Measurements from ENCODE around the gene GRWD1. TPM values are rescaled to one million over a fixed set of nuclear protein-coding genes. Genes with fewer than 3 reads are reported as not detected.

Gene GRWD1
- total RNA-seq, 1 donor from 2014 or later, result 41.4 TPM

GRCh38 chr19:48455908-48456562 is 10.3 kb downstream of the GRWD1 start:
- no peak for FAIRE-seq
- Histone ChIP-seq H3K9me3 (ENCODE audit: insufficient read depth, low read depth, low read length) (no peaks in the 10 kb centered on the region), H3K9ac (ENCODE audit: low read length) (no peak overlapping the region), H2AFZ (ENCODE audit: low read depth, low read length) (no peak overlapping the region), H3K4me3 (ENCODE audit: insufficient read depth, low read depth, low read length) (no peak overlapping the region), H3K27ac (ENCODE audit: low read depth, low read length) (no peak overlapping the region), H3K79me2 (ENCODE audit: insufficient read depth, low read length) (peaks cover 23% of the 10 kb centered on the region), H3K36me3 (ENCODE audit: insufficient read depth, low read length) (peaks cover 28% of the 10 kb centered on the region), H3K27me3 (ENCODE audit: insufficient read depth, low read length) (no peaks in the 10 kb centered on the region), H3K4me2 (ENCODE audit: low read length) (no peak overlapping the region), H4K20me1 (ENCODE audit: insufficient read depth, low read length) (peaks cover 47% of the 10 kb centered on the region), H3K4me1 (ENCODE audit: insufficient read depth, low read length) (no peaks in the 10 kb centered on the region)
- H3K4me1 Mint-ChIP-seq (ENCODE audit: low read depth, unreplicated experiment), result no peaks in the 10 kb centered on the region
- no peak overlapping the region for H3K27ac Mint-ChIP-seq (ENCODE audit: unreplicated experiment)
- H3K9me3 Mint-ChIP-seq (ENCODE audit: unreplicated experiment), result no peaks in the 10 kb centered on the region
- H3K27me3 Mint-ChIP-seq (ENCODE audit: low read depth, unreplicated experiment), result no peaks in the 10 kb centered on the region
- TF ChIP-seq EZH2 (IDR thresholded peaks at IDR 0.05; ENCODE audit: insufficient read depth, low read length) (no peak), CTCF (IDR thresholded peaks at IDR 0.05; ENCODE audit: insufficient read depth, low read depth, low read length) (no peak)
- no peak overlapping the region for H3K4me3 Mint-ChIP-seq (ENCODE audit: unreplicated experiment)
- DNase-seq (ENCODE audit: low read depth), result no peak
- peaks cover 9% of the 10 kb centered on the region for H3K36me3 Mint-ChIP-seq (ENCODE audit: low read depth, unreplicated experiment)

- TF ChIP-seq CTCF (IDR thresholded peaks at IDR 0.05; ENCODE audit: insufficient read depth, low read depth, low read length) (no peak), EZH2 (IDR thresholded peaks at IDR 0.05; ENCODE audit: insufficient read depth, low read length) (no peak)
- no peaks in the 10 kb centered on the region for H3K27me3 ChIP-seq (ENCODE audit: insufficient read depth, low read length)
- H3K9me3 ChIP-seq (ENCODE audit: insufficient read depth, low read depth, low read length), result no peaks in the 10 kb centered on the region
- no peaks in the 10 kb centered on the region for H3K27me3 Mint-ChIP-seq (ENCODE audit: low read depth, unreplicated experiment)
- H3K4me3 Mint-ChIP-seq (ENCODE audit: unreplicated experiment), result no peak overlapping the region
- no peak overlapping the region for H3K27ac ChIP-seq (ENCODE audit: low read depth, low read length)
- FAIRE-seq, result no peak
- no peak overlapping the region for H3K4me3 ChIP-seq (ENCODE audit: insufficient read depth, low read depth, low read length)
- H3K36me3 Mint-ChIP-seq (ENCODE audit: low read depth, unreplicated experiment), result peaks cover 9% of the 10 kb centered on the region
- H3K79me2 ChIP-seq (ENCODE audit: insufficient read depth, low read length), result peaks cover 23% of the 10 kb centered on the region
- H2AFZ ChIP-seq (ENCODE audit: low read depth, low read length), result no peak overlapping the region
- H3K36me3 ChIP-seq (ENCODE audit: insufficient read depth, low read length), result peaks cover 22% of the 10 kb centered on the region
- no peak for DNase-seq (ENCODE audit: low read depth)
- H3K4me1 Mint-ChIP-seq (ENCODE audit: low read depth, unreplicated experiment), result no peaks in the 10 kb centered on the region
- H4K20me1 ChIP-seq (ENCODE audit: insufficient read depth, low read length), result peaks cover 47% of the 10 kb centered on the region
- H3K4me1 ChIP-seq (ENCODE audit: insufficient read depth, low read length), result no peaks in the 10 kb centered on the region
- H3K9me3 Mint-ChIP-seq (ENCODE audit: unreplicated experiment), result no peaks in the 10 kb centered on the region
- no peak overlapping the region for H3K27ac Mint-ChIP-seq (ENCODE audit: unreplicated experiment)
- no peak overlapping the region for H3K9ac ChIP-seq (ENCODE audit: low read length)
- H3K4me2 ChIP-seq (ENCODE audit: low read length), result no peak overlapping the region
Observed at GRCh38 chr19:48456864-48457263, 11.1 kb downstream of the GRWD1 start.

- Histone ChIP-seq H3K79me2 (ENCODE audit: insufficient read depth, low read length) (peaks cover 14% of the 10 kb centered on the region), H2AFZ (ENCODE audit: low read depth, low read length) (no peak overlapping the region), H3K9me3 (ENCODE audit: insufficient read depth, low read depth, low read length) (no peaks in the 10 kb centered on the region), H3K4me2 (ENCODE audit: low read length) (no peak overlapping the region), H3K36me3 (ENCODE audit: insufficient read depth, low read length) (peaks cover 20% of the 10 kb centered on the region), H3K9ac (ENCODE audit: low read length) (no peak overlapping the region), H3K27ac (ENCODE audit: low read depth, low read length) (no peak overlapping the region), H4K20me1 (ENCODE audit: insufficient read depth, low read length) (peaks cover 44% of the 10 kb centered on the region), H3K27me3 (ENCODE audit: insufficient read depth, low read length) (no peaks in the 10 kb centered on the region), H3K4me1 (ENCODE audit: insufficient read depth, low read length) (no peaks in the 10 kb centered on the region), H3K4me3 (ENCODE audit: insufficient read depth, low read depth, low read length) (no peak overlapping the region)
- FAIRE-seq, result no peak
- TF ChIP-seq CTCF (IDR thresholded peaks at IDR 0.05; ENCODE audit: insufficient read depth, low read depth, low read length) (no peak), EZH2 (IDR thresholded peaks at IDR 0.05; ENCODE audit: insufficient read depth, low read length) (no peak)
- no peak overlapping the region for H3K4me3 Mint-ChIP-seq (ENCODE audit: unreplicated experiment)
- H3K36me3 Mint-ChIP-seq (ENCODE audit: low read depth, unreplicated experiment), result peaks cover 6% of the 10 kb centered on the region
- no peak overlapping the region for H3K27ac Mint-ChIP-seq (ENCODE audit: unreplicated experiment)
- no peaks in the 10 kb centered on the region for H3K4me1 Mint-ChIP-seq (ENCODE audit: low read depth, unreplicated experiment)
- no peaks in the 10 kb centered on the region for H3K27me3 Mint-ChIP-seq (ENCODE audit: low read depth, unreplicated experiment)
- no peak for DNase-seq (ENCODE audit: low read depth)
- H3K9me3 Mint-ChIP-seq (ENCODE audit: unreplicated experiment), result no peaks in the 10 kb centered on the region
Observed at GRCh38 chr19:48458016-48458415, 12.2 kb downstream of the GRWD1 start.

Measured in astrocyte (in vitro differentiated cells and primary cell).